IMR-90 (cell line): Measurements from ENCODE around the gene OR52R1. TPM values are rescaled to one million over a fixed set of nuclear protein-coding genes. Genes with fewer than 3 reads are reported as not detected.

Experiments
- ATAC-seq: fragments of 200-7000 bp; cut with Tn5 transposase; 2 replicates; pipeline ENCODE4 v1.9.1; 2020; ENCODE audit warnings: low read depth, mild to moderate bottlenecking, moderate library complexity
- BruUV-seq: library from RNA; stranded (reverse); fragments of 400-500 nt; replicated peaks from 2 replicates; lab custom pipeline; 2021; lab: Mats Ljungman, UMichigan
- CTCF ChIA-PET: fragments of 300-600 bp; formaldehyde crosslinking; extraction: SDS; loops from one replicate; lab custom pipeline; 2021; ENCODE audit warnings: antibody characterized with exemption; lab: Yijun Ruan, JAX
- POLR2A ChIA-PET: fragments of 300-600 bp; sonication (Branson Sonifier 250); formaldehyde crosslinking; loops from one replicate; lab custom pipeline; 2022; ENCODE audit warnings: antibody characterized with exemption; ENCODE audit not compliant: unreplicated experiment; lab: Charles Lee
- DNase-seq: peaks from one replicate; pipeline ENCODE4 v3.0.0; 2013
- H2AFZ ChIP-seq: replicated peaks from 2 replicates; pipeline ENCODE3; 2013; ENCODE audit warnings: low read length, mild to moderate bottlenecking; ENCODE audit not compliant: poor library complexity
- H2AK5ac ChIP-seq: 2 replicates; pipeline ENCODE4 v1.6.1; 2013; ENCODE audit warnings: low read depth, low read length, inconsistent platforms
- H2AK9ac ChIP-seq: replicated peaks from 2 replicates; pipeline ENCODE3; 2013; ENCODE audit warnings: mild to moderate bottlenecking, low read depth, low read length, moderate library complexity; ENCODE audit not compliant: poor library complexity
- H2BK120ac ChIP-seq: 2 replicates; pipeline ENCODE4 v1.6.1; 2013; ENCODE audit warnings: low read depth, low read length, inconsistent platforms
- H2BK15ac ChIP-seq: 3 replicates; pipeline ENCODE4 v1.6.1; 2013; ENCODE audit warnings: low read depth, low read length, inconsistent platforms
- H2BK20ac ChIP-seq: 2 replicates; pipeline ENCODE4 v1.6.1; 2013; ENCODE audit warnings: low read depth, mild to moderate bottlenecking, inconsistent platforms, low read length, moderate library complexity
- H2BK5ac ChIP-seq: 2 replicates; pipeline ENCODE4 v1.6.1; 2013; ENCODE audit warnings: mild to moderate bottlenecking, low read depth, low read length, inconsistent platforms; ENCODE audit not compliant: poor library complexity, severe bottlenecking
- H3K14ac ChIP-seq: replicated peaks from 2 replicates; pipeline ENCODE4 v1.6.1; 2013; ENCODE audit warnings: low read depth, low read length, inconsistent platforms
- H3K18ac ChIP-seq: 2 replicates; pipeline ENCODE4 v1.6.1; 2013; ENCODE audit warnings: low read depth, low read length, control low read depth
- H3K23ac ChIP-seq: 2 replicates; pipeline ENCODE4 v1.6.1; 2013; ENCODE audit warnings: low read depth, low read length, inconsistent platforms
- H3K27ac ChIP-seq: 2 replicates; pipeline ENCODE4 v1.5.1; 2013; ENCODE audit warnings: mild to moderate bottlenecking, control low read depth, low read length; ENCODE audit not compliant: insufficient read depth
- H3K27me3 ChIP-seq: 2 replicates; pipeline ENCODE4 v1.6.1; 2013; ENCODE audit warnings: low read length; ENCODE audit not compliant: control insufficient read depth, insufficient read depth
- H3K36me3 ChIP-seq: 2 replicates; pipeline ENCODE4 v1.6.1; 2013; ENCODE audit warnings: low read length, mixed read lengths; ENCODE audit not compliant: control insufficient read depth, insufficient read depth
- H3K4ac ChIP-seq: 2 replicates; pipeline ENCODE4 v1.6.1; 2013; ENCODE audit warnings: low read depth, low read length, inconsistent platforms
- H3K4me1 ChIP-seq: 2 replicates; pipeline ENCODE4 v1.6.1; 2013; ENCODE audit warnings: low read length, mixed read lengths; ENCODE audit not compliant: control insufficient read depth, insufficient read depth
- H3K4me2 ChIP-seq: 2 replicates; pipeline ENCODE4 v1.6.1; 2013; ENCODE audit warnings: low read depth, mild to moderate bottlenecking, control low read depth, low read length, moderate library complexity
- H3K4me3 ChIP-seq: 2 replicates; pipeline ENCODE4 v1.5.1; 2013; ENCODE audit warnings: low read depth, mild to moderate bottlenecking, control low read depth, low read length, moderate library complexity; ENCODE audit not compliant: insufficient read depth
- H3K56ac ChIP-seq: 2 replicates; pipeline ENCODE4 v1.6.1; 2013; ENCODE audit warnings: low read length, inconsistent platforms; ENCODE audit not compliant: insufficient read depth; ENCODE audit errors: extremely low read depth
- H3K79me1 ChIP-seq, 2 experiments: 2 replicates each; pipeline ENCODE4 v1.6.1; 2013; ENCODE audit warnings: low read length in 2 of 2, inconsistent platforms in 1 of 2, low read depth in 1 of 2
- H3K9ac ChIP-seq: 2 replicates; pipeline ENCODE4 v1.6.1; 2013; ENCODE audit warnings: low read depth, low read length, control low read depth
- H3K9me1 ChIP-seq: 2 replicates; pipeline ENCODE4 v1.6.1; 2013; ENCODE audit warnings: low read length, inconsistent platforms; ENCODE audit not compliant: insufficient read depth
- H3K9me3 ChIP-seq: 2 replicates; pipeline ENCODE4 v1.6.1; 2013; ENCODE audit warnings: low read length; ENCODE audit not compliant: control insufficient read depth, insufficient read depth
- H4K20me1 ChIP-seq: 2 replicates; pipeline ENCODE4 v1.6.1; 2013; ENCODE audit warnings: low read length, inconsistent platforms; ENCODE audit not compliant: insufficient read depth
- H4K5ac ChIP-seq: 2 replicates; pipeline ENCODE4 v1.6.1; 2013; ENCODE audit warnings: mild to moderate bottlenecking, low read depth, low read length, control low read depth
- H4K8ac ChIP-seq, 2 experiments: 2 replicates each; pipeline ENCODE4 v1.6.1; 2013; ENCODE audit warnings: low read depth in 2 of 2, low read length in 2 of 2, control low read depth in 1 of 2, inconsistent platforms in 1 of 2
- H4K91ac ChIP-seq: 2 replicates; pipeline ENCODE4 v1.6.1; 2013; ENCODE audit warnings: low read depth, low read length, inconsistent platforms; ENCODE audit not compliant: insufficient read depth
- BHLHE40 ChIP-seq: fragments of 150-350 bp; IDR thresholded peaks from 2 replicates; pipeline ENCODE4 v1.6.1; 2016; ENCODE audit warnings: mild to moderate bottlenecking, low read depth, low read length
- ELK1 ChIP-seq: fragments of 150-350 bp; IDR thresholded peaks from 2 replicates; pipeline ENCODE4 v1.6.1; 2016; ENCODE audit warnings: low read depth, mild to moderate bottlenecking, low read length, moderate library complexity, borderline replicate concordance
- MAZ ChIP-seq: IDR thresholded peaks from 2 replicates; pipeline ENCODE4 v1.6.1; 2012; ENCODE audit warnings: low read depth, mild to moderate bottlenecking, low read length, improper control_type of control experiment, moderate library complexity, borderline replicate concordance
- MXI1 ChIP-seq: IDR thresholded peaks from 2 replicates; pipeline ENCODE4 v1.6.1; 2012; ENCODE audit warnings: low read depth, mild to moderate bottlenecking, low read length, moderate library complexity, borderline replicate concordance
- NFE2L2 ChIP-seq: fragments of 150-350 bp; IDR thresholded peaks from 2 replicates; pipeline ENCODE4 v1.6.1; 2016; ENCODE audit warnings: low read depth, mild to moderate bottlenecking, low read length
- WGBS, 2 experiments: methylation state at CpG; one replicate each; pipeline versions ENCODE4 v1.1.5 to v1.1.7; 2013; ENCODE audit warnings: missing lambda C conversion rate in 2 of 2; ENCODE audit not compliant: insufficient read length in 1 of 2; ENCODE audit errors: extremely low coverage in 2 of 2; 5-methylcytosine and 5-hydroxymethylcytosine counted together
- dilution Hi-C: fragments of 300-500 bp; cut with HindIII; formaldehyde crosslinking; loops from one replicate; pipeline ENCODE4 v1.14.3; 2018; ENCODE audit warnings: low sequenced_read_pairs; ENCODE audit not compliant: unreplicated experiment
- in situ Hi-C: fragments of 300-500 bp; cut with MboI; formaldehyde crosslinking; loops from 3 replicates; pipeline ENCODE4 v1.14.3; 2019; ENCODE audit warnings: low sequenced_read_pairs, inconsistent platforms, mixed read lengths
- intact Hi-C: fragments of 100-400 bp; cut with micrococcal nuclease; formaldehyde crosslinking; loops from 2 replicates; pipeline ENCODE4 v1.10.0; 2022
- polyA plus RNA-seq, 3 experiments: library from polyadenylated mRNA; depleted of rRNA; stranded (reverse); fragments of >200 nt; gene quantifications; 2 replicates each; pipeline ENCODE4 v1.2.3, GENCODE V29; 2012; ENCODE audit warnings: low replicate concordance in 1 of 3
- total RNA-seq: library from RNA; depleted of rRNA; stranded (reverse); fragments of >200 nt; gene quantifications from 2 replicates; pipeline ENCODE4 v1.2.3, GENCODE V29; 2012

Gene OR52R1
- total and polyA plus RNA-seq, 2 of the 4 experiments (the other 2 are of a cell fraction): not detected

- WGBS, 2 experiments: no CpG with 5 or more reads among the region's 1 CpG
- H4K5ac ChIP-seq: no peak within 1 kb of the TSS
- ATAC-seq: no peak
- H2BK5ac ChIP-seq: no peak within 1 kb of the TSS
- H3K14ac ChIP-seq: no peak within 1 kb of the TSS
- no peak within 1 kb of the TSS for H3K4me2 ChIP-seq
- no peak within 1 kb of the TSS for H2BK15ac ChIP-seq
- H3K4ac ChIP-seq: no peak within 1 kb of the TSS
- no peaks in the 10 kb centered on the region for H3K79me1 ChIP-seq
- H3K4me1 ChIP-seq: no peaks in the 10 kb centered on the region
- BruUV-seq: no TSS peak
- intact Hi-C loops (no loop called here), in situ Hi-C loops (no loop called here), dilution Hi-C loops (no loop called here)
- no peak for TF ChIP-seq MAZ
- no peak for TF ChIP-seq NFE2L2
- no peak for TF ChIP-seq MXI1
- no peak for TF ChIP-seq BHLHE40
- TF ChIP-seq ELK1: no peak
- H3K36me3 ChIP-seq: no peaks in the 10 kb centered on the region
- DNase-seq: no peak
- H3K9me1 ChIP-seq: no peaks in the 10 kb centered on the region
- no peak within 1 kb of the TSS for H3K27ac ChIP-seq
- CTCF ChIA-PET: no interaction called here
- no peak within 1 kb of the TSS for H3K9ac ChIP-seq
- no peak within 1 kb of the TSS for H3K18ac ChIP-seq
- H4K91ac ChIP-seq: no peak within 1 kb of the TSS
- H2AK9ac ChIP-seq: no peak within 1 kb of the TSS
- H3K56ac ChIP-seq: no peak within 1 kb of the TSS
- no peaks in the 10 kb centered on the region for H4K20me1 ChIP-seq
- H2AK5ac ChIP-seq: no peak within 1 kb of the TSS
- no peak within 1 kb of the TSS for H2AFZ ChIP-seq
- no peaks in the 10 kb centered on the region for H3K9me3 ChIP-seq
- no peak within 1 kb of the TSS for H4K8ac ChIP-seq
- no peak within 1 kb of the TSS for H2BK120ac ChIP-seq
- no peak within 1 kb of the TSS for H3K23ac ChIP-seq
- H3K27me3 ChIP-seq: no peaks in the 10 kb centered on the region
- H3K4me3 ChIP-seq: no peak within 1 kb of the TSS
- POLR2A ChIA-PET: no interaction called here
- no peak within 1 kb of the TSS for H2BK20ac ChIP-seq
Measured at GRCh38 chr11:4769838-4770237, 34.3 kb downstream of the OR52R1 start, which contains the start of gene OR51F1. Gene OR51F1 (minus strand): TSS chr11:4769938. CDS start chr11:4769938, 0 bp downstream.
